ENCODE data around the gene HINT2.

DNA sequence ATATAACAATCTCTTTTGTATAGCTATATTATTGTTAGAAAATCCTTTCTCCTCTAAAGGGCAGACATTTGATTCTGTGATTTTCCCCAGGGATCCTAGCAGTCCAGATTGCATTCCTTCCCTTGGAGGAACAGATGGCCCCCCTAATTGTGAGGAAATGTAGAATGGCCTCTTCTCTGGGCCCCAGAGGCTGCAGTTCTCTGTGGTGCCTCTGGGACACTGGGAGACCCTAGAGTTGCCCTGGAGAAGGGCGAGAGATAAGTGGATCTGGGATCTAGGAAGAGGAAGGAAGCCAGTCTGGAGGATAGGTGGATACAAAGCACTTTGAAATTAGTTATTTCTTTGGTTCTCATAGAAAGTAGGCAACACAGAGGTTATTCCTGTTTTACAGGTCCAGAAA is 1.9 kb upstream of the HINT2 start:
- TF ChIP-seq, protein P1, sequence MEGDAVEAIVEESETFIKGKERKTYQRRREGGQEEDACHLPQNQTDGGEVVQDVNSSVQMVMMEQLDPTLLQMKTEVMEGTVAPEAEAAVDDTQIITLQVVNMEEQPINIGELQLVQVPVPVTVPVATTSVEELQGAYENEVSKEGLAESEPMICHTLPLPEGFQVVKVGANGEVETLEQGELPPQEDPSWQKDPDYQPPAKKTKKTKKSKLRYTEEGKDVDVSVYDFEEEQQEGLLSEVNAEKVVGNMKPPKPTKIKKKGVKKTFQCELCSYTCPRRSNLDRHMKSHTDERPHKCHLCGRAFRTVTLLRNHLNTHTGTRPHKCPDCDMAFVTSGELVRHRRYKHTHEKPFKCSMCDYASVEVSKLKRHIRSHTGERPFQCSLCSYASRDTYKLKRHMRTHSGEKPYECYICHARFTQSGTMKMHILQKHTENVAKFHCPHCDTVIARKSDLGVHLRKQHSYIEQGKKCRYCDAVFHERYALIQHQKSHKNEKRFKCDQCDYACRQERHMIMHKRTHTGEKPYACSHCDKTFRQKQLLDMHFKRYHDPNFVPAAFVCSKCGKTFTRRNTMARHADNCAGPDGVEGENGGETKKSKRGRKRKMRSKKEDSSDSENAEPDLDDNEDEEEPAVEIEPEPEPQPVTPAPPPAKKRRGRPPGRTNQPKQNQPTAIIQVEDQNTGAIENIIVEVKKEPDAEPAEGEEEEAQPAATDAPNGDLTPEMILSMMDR (IDR thresholded peaks at IDR 0.05; ENCODE audit: low read depth, low read length), result no peak
- TF ChIP-seq EZH2phosphoT487 (IDR thresholded peaks at IDR 0.05; ENCODE audit: low read depth), result no peak

Data from OCI-LY3 (cell line).